ENCODE results near the gene DHH.

Gene DHH

DNA sequence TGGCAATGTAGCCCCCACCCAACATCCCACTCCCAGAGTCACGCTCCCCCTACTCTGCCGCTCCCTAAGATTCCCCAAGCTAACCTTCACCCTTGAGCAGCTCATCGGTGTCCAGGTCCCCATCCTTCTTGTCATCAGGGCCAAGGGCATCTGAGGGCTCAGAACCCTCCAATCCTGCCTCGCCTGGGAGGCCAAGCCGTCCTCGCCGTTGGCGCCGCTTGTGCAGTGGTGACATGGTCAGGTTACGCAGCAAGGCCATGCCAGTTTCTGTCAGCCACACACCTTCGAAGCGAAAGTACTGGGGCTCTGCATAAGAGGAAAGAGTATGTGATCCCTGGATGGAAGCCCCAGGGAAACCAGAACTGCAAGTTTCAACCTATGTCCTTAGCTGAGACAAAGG lies 49.9 kb downstream of the DHH start:
- Histone ChIP-seq H3K9ac (ENCODE audit: insufficient read length) (no peak overlapping the region), H3K9me3 (ENCODE audit: low read depth, low read length) (no peaks in the 10 kb centered on the region), H3K27ac (no peak overlapping the region), H3K36me3 (ENCODE audit: insufficient read depth, low read length) (peaks cover 92% of the 10 kb centered on the region), H3K4me3 (no peak overlapping the region)
- no peak for TF ChIP-seq EZH2 (IDR thresholded peaks at IDR 0.05)
- no peak for TF ChIP-seq POLR2AphosphoS5 (IDR thresholded peaks at IDR 0.05; ENCODE audit: borderline replicate concordance, low read depth, low read length)
- no peak for TF ChIP-seq FOXP2 (optimal IDR thresholded peaks at IDR 0.05; ENCODE audit: control extremely low read depth, extremely low read length, insufficient read depth)
- no peak for DNase-seq (ENCODE audit: low read depth, low spot score)

DNA sequence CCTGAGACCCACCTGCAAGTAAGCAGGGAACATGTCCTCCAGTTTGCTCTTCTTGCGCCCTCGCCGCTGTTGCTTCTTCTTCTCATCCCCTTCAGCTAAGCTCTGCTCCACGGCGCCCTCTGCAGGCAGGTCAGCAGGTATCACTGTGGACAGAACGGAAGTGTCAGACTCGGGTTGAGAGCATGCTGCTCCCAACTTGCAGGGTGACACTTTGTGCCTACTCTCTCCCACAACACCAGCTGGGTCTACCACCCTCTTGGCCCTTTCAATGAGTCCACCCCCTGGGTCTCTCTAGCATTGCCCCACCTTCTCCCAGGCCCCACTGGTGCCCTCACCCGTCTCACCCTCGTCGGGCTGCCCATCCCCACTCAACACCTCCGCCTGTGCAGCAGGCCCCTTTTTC lies 50.7 kb downstream of the DHH start:
- no peak overlapping the region for H3K27ac ChIP-seq
- no peak for DNase-seq (ENCODE audit: low read depth, low spot score)
- H3K4me3 ChIP-seq: no peak overlapping the region
- H3K9ac ChIP-seq (ENCODE audit: insufficient read length): no peak overlapping the region
- TF ChIP-seq FOXP2 (optimal IDR thresholded peaks at IDR 0.05; ENCODE audit: control extremely low read depth, extremely low read length, insufficient read depth): no peak
- TF ChIP-seq POLR2AphosphoS5 (IDR thresholded peaks at IDR 0.05; ENCODE audit: borderline replicate concordance, low read depth, low read length): no peak
- no peak for TF ChIP-seq EZH2 (IDR thresholded peaks at IDR 0.05)
- peaks cover 92% of the 10 kb centered on the region for H3K36me3 ChIP-seq (ENCODE audit: insufficient read depth, low read length)
- H3K9me3 ChIP-seq (ENCODE audit: low read depth, low read length): no peaks in the 10 kb centered on the region

DNA sequence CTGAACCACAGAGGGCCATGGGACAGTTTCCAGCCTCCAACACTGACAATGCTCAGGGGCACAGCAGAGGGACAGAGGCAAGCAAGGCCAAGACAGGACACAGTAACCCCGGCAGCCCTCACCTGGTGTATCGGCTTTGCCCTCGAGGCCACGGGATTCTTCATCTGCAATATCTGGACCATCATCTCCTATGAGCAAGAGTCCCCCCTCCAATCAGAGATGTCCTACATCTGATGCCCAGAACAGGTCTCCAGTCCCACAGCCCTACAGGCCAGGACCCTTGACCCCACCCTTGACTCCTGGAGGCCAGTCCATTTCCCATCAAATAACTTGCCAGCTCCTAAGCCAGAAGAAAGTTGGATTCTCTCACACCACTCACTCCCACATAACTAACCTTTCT lies 51.4 kb downstream of the DHH start:
- Histone ChIP-seq H3K36me3 (ENCODE audit: insufficient read depth, low read length) (peaks cover 92% of the 10 kb centered on the region), H3K9me3 (ENCODE audit: low read depth, low read length) (no peaks in the 10 kb centered on the region), H3K9ac (ENCODE audit: insufficient read length) (no peak overlapping the region), H3K4me3 (no peak overlapping the region), H3K27ac (no peak overlapping the region)
- TF ChIP-seq FOXP2 (optimal IDR thresholded peaks at IDR 0.05; ENCODE audit: control extremely low read depth, extremely low read length, insufficient read depth) (no peak), POLR2AphosphoS5 (IDR thresholded peaks at IDR 0.05; ENCODE audit: borderline replicate concordance, low read depth, low read length) (no peak), EZH2 (IDR thresholded peaks at IDR 0.05) (no peak)
- DNase-seq (ENCODE audit: low read depth, low spot score): no peak

DNA sequence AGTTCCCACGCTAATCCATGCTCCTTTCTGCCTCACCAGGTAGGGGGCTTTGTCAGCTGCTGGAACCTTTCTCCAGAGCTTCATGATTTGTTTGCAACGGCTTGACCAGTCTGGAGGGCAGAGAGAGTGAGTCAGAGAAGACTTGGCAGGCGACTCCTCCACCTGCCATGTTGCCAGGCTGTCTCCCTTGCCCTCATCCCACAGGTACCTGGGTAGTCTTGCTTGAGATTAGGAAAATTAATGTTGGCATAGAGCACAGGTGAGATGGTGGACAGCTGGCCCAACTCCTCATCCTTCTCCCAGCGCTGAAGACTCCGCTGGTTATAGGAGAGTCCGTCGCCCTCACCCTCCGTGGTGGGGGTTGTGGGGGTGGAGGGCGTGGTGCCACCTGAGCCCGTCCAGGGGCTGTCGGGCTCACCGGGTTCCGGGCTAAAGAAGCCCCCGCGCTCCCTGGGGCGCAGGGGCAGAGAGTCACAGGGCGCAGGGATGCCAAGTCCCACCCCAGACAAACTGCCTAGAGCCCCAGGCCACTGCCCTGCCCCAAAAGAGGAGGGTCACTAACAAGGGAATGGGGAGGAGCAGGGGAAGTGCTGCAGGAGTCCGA lies 52.6 kb downstream of the DHH start:
- Histone ChIP-seq H3K9ac (ENCODE audit: insufficient read length) (no peak overlapping the region), H3K4me3 (no peak overlapping the region), H3K36me3 (ENCODE audit: insufficient read depth, low read length) (peaks cover 95% of the 10 kb centered on the region), H3K9me3 (ENCODE audit: low read depth, low read length) (no peaks in the 10 kb centered on the region), H3K27ac (no peak overlapping the region)
- no peak for DNase-seq (ENCODE audit: low read depth, low spot score)
- no peak for TF ChIP-seq POLR2AphosphoS5 (IDR thresholded peaks at IDR 0.05; ENCODE audit: borderline replicate concordance, low read depth, low read length)
- no peak for TF ChIP-seq EZH2 (IDR thresholded peaks at IDR 0.05)
- TF ChIP-seq FOXP2 (optimal IDR thresholded peaks at IDR 0.05; ENCODE audit: control extremely low read depth, extremely low read length, insufficient read depth): no peak

DNA sequence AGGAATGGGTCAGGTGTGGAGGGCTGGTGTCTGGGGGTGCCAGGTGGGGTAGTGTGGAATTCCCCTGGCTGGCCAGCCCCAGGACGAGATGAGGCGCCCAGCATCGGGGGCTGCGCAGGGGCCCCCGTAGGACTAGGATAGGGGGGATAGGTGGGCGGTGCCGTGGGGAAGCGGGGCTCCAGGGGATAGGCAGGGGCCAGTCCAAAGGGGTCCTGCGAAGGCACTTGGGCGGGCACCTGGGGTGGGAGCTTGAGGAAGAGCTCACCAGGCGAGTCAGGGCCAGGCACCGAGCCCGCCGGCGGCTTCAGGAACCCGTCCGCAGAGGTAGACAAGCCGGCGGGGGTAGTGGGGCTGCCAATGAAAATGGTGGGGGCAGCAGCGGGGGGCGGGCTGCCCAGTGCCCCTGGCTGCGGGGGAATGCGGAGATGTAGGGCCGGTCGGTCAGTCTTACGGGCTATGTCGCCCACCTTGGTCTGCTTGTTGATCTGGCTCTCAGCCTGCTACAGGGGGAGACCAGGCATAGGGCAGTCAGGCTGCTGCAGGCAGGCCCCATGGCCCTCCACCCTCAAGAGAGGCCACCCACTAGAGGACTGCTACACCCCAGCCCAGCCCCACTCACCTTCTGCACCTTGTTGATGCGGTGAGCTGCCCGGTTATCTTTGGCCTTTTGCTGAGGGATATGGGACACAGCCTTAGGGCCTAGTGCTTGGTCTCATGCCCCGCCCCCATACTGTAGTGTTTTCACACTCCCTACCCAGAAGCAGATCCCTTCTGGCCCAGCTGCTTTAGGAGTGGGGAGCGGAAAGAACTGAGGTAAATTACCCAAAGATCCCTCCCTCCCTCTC lies 53.3 kb downstream of the DHH start:
- DNase-seq (ENCODE audit: low read depth, low spot score): no peak
- Histone ChIP-seq H3K9ac (ENCODE audit: insufficient read length) (no peak overlapping the region), H3K36me3 (ENCODE audit: insufficient read depth, low read length) (peaks cover 91% of the 10 kb centered on the region), H3K9me3 (ENCODE audit: low read depth, low read length) (no peaks in the 10 kb centered on the region), H3K27ac (no peak overlapping the region), H3K4me3 (no peak overlapping the region)
- TF ChIP-seq POLR2AphosphoS5 (IDR thresholded peaks at IDR 0.05; ENCODE audit: borderline replicate concordance, low read depth, low read length) (no peak), EZH2 (IDR thresholded peaks at IDR 0.05) (no peak), FOXP2 (optimal IDR thresholded peaks at IDR 0.05; ENCODE audit: control extremely low read depth, extremely low read length, insufficient read depth) (no peak)

DNA sequence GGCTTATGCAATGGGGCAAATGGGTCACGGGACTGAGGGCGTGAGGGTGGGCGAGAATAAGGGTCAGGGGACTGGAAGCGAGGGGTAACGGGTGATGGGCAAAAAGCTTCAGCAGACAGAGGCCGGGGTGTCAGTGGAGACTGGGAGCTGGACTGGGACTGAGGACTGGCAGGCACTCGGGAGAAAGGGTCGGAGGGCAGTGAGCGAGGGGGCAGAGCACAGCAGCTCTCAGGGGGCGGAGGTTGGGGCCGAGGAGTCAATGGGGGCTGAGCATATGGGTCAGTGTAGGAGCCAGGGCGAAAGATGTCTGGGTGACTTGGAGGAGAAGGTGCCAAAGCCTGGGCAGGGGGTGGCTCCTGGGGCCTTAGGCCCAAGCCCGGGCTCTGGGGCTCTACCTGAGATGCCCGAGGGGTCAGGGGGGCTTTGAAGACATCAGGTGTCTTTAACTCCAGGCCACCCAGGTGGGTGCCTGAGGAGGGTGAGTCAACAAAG lies 54.2 kb downstream of the DHH start:
- H3K36me3 ChIP-seq (ENCODE audit: insufficient read depth, low read length): peaks cover 87% of the 10 kb centered on the region
- no peak overlapping the region for H3K4me3 ChIP-seq
- no peaks in the 10 kb centered on the region for H3K9me3 ChIP-seq (ENCODE audit: low read depth, low read length)
- TF ChIP-seq EZH2 (IDR thresholded peaks at IDR 0.05): no peak
- TF ChIP-seq POLR2AphosphoS5 (IDR thresholded peaks at IDR 0.05; ENCODE audit: borderline replicate concordance, low read depth, low read length): no peak
- no peak for TF ChIP-seq FOXP2 (optimal IDR thresholded peaks at IDR 0.05; ENCODE audit: control extremely low read depth, extremely low read length, insufficient read depth)
- no peak for DNase-seq (ENCODE audit: low read depth, low spot score)
- no peak overlapping the region for H3K27ac ChIP-seq
- no peak overlapping the region for H3K9ac ChIP-seq (ENCODE audit: insufficient read length)

DNA sequence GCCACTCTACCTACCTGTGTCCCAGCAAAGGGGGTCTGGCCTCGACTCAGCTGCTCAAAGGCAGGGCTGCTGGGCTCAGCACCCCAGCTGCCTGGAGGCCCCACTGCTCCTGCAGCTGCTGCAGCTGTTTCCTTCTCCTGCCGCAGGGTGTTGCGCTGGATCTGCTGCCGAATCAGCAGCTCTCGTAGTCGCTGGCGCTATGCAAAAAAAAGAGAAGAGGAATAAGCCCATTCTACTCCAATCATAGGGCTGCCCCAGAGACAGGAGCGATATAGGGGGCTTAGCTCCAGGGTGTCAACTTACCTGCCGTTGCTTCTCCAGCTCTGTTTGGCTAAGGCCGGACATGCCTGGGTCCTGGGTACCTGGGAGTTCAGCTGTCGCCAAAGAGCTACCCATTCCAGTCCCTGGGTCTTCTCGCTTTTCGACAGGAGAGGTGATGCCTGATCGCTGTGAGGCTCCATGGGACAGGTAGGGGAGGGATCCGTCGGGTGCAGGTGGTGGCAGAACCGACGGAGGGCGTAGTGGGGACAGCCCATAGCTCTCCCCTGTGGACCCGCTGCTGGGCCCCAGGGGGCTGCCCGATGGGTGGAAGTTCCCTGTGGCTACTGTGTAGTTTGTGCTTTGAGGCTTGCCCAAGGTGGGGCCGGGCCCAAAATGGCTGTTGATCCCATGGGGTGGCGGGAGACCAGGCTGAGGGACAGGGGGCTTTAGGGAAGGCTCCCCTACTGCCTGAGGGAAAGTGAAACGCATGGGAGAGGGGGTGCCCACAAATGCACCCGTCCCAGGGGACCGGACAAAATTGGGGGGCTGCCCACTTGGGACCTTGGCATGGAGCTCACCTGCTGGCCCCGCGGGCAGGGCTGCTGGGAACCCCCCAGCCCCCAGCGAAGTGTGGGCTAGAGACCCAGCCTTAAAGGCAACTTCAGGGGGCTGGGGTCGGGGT lies 54.9 kb downstream of the DHH start:
- no peak for DNase-seq (ENCODE audit: low read depth, low spot score)
- Histone ChIP-seq H3K36me3 (ENCODE audit: insufficient read depth, low read length) (peaks cover 89% of the 10 kb centered on the region), H3K9me3 (ENCODE audit: low read depth, low read length) (no peaks in the 10 kb centered on the region), H3K9ac (ENCODE audit: insufficient read length) (no peak overlapping the region), H3K27ac (no peak overlapping the region), H3K4me3 (no peak overlapping the region)
- TF ChIP-seq EZH2 (IDR thresholded peaks at IDR 0.05): no peak
- TF ChIP-seq FOXP2 (optimal IDR thresholded peaks at IDR 0.05; ENCODE audit: control extremely low read depth, extremely low read length, insufficient read depth): no peak
- no peak for TF ChIP-seq POLR2AphosphoS5 (IDR thresholded peaks at IDR 0.05; ENCODE audit: borderline replicate concordance, low read depth, low read length)
